DMS53 treated with DMSO at 0.1 percent for 48 hours (cell line): ENCODE data around the gene ZNF177.

ENCODE experiments used
- DNase-seq: peaks from one replicate; lab custom pipeline; 2025; ENCODE audit not compliant: unreplicated experiment; lab: John Stamatoyannopoulos, UW

The ZNF177 gene

DNA sequence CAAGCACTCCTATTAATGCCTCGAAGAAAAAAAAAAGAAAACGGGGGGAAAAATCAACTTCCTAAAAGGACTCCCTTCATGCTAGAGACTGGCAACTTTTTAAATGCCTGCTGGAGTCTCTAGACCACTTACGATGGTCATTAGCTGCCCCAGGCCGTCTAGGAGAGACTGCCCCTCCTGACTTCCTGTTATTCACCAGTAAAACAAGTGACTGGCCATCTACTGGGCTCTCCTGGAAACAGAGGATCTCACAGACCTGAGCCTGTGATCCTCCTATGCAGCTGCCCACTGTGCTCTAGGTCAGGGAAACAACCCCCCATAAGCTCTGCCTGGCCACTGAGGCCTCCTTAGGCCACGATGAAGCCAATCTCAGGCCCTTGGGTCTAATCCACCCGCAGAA lies 65.1 kb downstream of the ZNF177 start:
- DNase-seq, result no peak

DNA sequence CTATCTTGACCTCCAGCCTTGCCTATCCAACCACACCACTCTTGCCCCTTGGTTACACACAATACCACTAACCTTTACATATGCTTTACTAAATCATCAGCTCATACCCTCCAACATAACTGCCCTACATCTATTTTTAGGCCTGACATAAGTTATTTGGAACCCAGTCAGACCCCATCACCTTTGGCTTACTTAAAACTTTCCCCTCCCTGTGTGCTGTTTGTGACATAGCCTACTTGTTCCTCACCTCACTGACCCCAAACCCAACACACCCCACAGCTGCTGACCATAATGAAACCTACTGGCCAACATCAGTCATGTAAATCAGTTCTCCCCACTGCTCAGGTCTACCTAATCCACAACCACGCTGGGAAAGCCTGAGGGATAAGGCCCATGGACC lies 67.6 kb downstream of the ZNF177 start:
- no peak for DNase-seq

GRCh38 chr19:9431475-9431874 lies 68.7 kb downstream of the ZNF177 start:
- no peak for DNase-seq
